Hepatic stellate cell (primary cell): ENCODE measurements around the gene FLRT2.

Source experiments
- DNase-seq: peaks from one replicate; pipeline ENCODE4 v3.0.0; 2011; ENCODE audit warnings: low spot score

The FLRT2 gene

GRCh38 chr14:85596562-85596961, 66.6 kb downstream of the FLRT2 start:
- DNase-seq, result no peak

DNA sequence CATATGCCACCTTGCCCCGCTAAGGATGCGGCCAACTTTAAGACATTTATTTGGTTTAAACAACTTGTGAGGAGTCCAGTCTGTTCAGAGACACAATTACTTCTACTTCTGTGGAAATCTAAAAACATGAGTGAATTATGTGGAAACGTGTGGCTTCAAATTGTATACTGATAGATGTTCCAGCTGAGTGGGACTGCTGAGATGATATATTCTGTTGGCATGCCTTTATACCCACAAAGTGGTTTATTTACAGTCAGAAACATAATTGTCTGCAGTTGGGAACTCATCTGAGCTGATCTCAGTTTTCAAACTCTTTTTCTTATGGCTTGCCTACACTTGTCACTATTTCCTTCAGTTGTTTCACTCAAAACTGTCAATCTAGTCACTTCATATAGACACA, 67.8 kb downstream of the FLRT2 start:
- DNase-seq, result no peak

GRCh38 chr14:85599939-85600338, 70.0 kb downstream of the FLRT2 start:
- no peak for DNase-seq

- no peak for DNase-seq
These were observed 71.3 kb downstream of the FLRT2 start for GRCh38 chr14:85601246-85601645.

DNA sequence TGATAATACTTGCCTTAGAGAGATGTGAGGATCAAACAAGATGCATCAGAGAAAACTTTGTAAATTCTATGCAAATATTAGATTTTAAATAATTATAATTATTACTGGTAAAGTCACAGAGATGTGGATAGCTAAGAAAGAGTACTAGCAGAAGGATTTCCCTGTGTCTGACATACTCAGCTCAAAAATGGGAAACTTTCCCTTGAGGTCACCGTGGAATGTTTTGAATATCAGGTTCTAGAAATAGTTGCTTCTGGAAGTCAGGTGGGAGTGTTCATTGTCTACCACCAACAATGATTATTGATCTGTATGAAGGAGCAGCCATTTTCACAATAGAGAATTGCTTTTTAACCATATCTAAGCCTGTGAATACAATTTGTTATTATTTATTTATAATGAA, 71.7 kb downstream of the FLRT2 start:
- no peak for DNase-seq

GRCh38 chr14:85602345-85602744, 72.4 kb downstream of the FLRT2 start:
- no peak for DNase-seq

DNA sequence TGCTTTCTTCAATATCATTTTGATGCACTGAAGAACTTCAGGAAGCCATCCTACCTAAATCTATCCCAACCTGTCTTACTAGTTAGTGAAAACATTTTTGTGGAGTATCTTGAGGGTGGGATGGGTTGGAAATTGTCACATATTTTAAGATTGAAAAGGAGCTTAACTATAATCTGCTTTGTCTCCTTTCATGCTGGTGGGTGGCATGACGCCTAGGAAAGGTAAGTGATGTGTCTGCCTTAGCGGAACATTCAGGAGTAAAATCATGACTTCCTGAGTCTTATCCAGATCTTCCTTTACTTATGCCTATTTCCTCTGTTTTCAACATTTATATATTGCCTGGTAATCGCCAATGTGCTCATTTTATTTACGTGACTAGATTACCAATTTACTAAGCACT, 74.1 kb downstream of the FLRT2 start:
- DNase-seq, result no peak

DNA sequence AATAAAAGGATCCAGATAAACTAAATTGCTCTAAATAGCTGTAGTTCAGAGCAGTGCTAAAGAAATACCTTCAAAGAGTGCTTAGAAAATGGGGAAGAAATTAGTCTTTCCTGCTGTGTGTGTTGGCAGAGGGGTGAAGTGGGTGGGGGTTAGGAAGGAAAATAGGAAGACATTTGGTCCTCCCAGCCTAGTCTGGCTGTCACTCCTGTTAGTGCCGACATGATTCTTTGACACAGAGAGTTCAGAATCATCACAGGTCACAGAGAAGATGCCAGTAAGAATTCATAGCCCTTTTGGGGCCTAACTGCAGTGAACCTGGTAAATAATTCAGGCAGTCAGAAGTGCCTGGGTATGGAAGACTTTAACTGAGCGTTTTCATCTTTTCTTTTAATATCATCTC, 74.8 kb downstream of the FLRT2 start:
- DNase-seq, result no peak

GRCh38 chr14:85607651-85608081, 77.7 kb downstream of the FLRT2 start:
- DNase-seq, result no peak

GRCh38 chr14:85613496-85613895, 83.6 kb downstream of the FLRT2 start:
- DNase-seq, result no peak

DNA sequence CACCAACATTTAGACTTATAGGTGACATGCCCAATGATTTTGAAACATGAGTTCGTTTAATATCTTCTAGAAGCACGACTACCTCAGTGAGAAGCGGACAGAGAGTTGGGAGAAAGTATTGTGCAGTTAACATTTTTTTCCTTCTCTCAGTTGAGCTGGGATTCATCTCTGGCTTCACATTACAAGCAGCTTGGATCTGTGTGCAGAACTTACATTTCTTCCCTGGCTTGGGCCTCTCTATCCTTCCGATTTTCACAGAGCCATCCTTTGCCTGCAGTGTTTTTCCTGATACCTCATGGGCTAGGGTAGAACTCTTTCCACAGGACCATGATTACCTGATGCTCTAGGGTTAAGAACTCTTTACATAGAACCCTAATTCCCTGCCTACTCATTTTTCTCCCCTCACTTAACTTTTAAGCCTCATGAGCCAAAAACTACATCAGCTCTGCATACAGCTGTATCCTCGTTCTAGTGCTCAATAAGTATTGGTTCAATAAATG, 86.5 kb downstream of the FLRT2 start:
- no peak for DNase-seq

- no peak for DNase-seq
These were observed 86.9 kb downstream of the FLRT2 start for GRCh38 chr14:85616886-85617285.

- no peak for DNase-seq
These were observed 87.8 kb downstream of the FLRT2 start for GRCh38 chr14:85617791-85618190.

GRCh38 chr14:85618390-85618789, 88.4 kb downstream of the FLRT2 start:
- DNase-seq, result no peak

GRCh38 chr14:85618978-85619377, 89.0 kb downstream of the FLRT2 start:
- no peak for DNase-seq

- no peak for DNase-seq
These were observed 89.9 kb downstream of the FLRT2 start for GRCh38 chr14:85619851-85620250.

- no peak for DNase-seq
These were observed 91.0 kb downstream of the FLRT2 start for GRCh38 chr14:85620947-85621346.

DNA sequence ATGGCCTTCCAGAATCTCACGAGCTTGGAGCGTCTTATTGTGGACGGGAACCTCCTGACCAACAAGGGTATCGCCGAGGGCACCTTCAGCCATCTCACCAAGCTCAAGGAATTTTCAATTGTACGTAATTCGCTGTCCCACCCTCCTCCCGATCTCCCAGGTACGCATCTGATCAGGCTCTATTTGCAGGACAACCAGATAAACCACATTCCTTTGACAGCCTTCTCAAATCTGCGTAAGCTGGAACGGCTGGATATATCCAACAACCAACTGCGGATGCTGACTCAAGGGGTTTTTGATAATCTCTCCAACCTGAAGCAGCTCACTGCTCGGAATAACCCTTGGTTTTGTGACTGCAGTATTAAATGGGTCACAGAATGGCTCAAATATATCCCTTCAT, 92.2 kb downstream of the FLRT2 start:
- DNase-seq, result no peak

DNA sequence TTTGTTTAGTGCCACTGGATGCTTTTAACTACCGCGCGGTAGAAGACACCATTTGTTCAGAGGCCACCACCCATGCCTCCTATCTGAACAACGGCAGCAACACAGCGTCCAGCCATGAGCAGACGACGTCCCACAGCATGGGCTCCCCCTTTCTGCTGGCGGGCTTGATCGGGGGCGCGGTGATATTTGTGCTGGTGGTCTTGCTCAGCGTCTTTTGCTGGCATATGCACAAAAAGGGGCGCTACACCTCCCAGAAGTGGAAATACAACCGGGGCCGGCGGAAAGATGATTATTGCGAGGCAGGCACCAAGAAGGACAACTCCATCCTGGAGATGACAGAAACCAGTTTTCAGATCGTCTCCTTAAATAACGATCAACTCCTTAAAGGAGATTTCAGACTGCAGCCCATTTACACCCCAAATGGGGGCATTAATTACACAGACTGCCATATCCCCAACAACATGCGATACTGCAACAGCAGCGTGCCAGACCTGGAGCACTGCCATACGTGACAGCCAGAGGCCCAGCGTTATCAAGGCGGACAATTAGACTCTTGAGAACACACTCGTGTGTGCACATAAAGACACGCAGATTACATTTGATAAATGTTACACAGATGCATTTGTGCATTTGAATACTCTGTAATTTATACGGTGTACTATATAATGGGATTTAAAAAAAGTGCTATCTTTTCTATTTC, 93.2 kb downstream of the FLRT2 start:
- no peak for DNase-seq

- DNase-seq, result no peak
These were observed 96.1 kb downstream of the FLRT2 start for GRCh38 chr14:85625925-85626585.

DNA sequence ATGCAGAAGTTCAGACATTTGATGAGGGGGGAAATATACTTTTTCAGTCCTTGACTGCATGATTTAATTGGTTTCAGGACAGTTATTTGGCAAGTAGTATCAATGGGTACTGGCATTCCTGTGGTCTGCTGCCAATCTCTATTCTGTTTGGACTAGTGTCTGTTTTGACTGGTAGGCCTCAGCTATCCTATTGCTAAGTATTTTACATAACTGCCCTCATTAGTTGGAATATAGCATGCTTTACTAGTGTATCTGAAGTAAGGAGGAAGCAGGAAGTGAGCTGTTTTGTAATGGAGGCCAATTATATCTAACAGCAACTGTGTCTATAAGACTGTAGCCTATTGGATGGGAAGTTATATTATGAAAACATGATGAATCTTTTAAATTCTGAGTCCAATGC, 104.3 kb downstream of the FLRT2 start:
- DNase-seq, result no peak

DNA sequence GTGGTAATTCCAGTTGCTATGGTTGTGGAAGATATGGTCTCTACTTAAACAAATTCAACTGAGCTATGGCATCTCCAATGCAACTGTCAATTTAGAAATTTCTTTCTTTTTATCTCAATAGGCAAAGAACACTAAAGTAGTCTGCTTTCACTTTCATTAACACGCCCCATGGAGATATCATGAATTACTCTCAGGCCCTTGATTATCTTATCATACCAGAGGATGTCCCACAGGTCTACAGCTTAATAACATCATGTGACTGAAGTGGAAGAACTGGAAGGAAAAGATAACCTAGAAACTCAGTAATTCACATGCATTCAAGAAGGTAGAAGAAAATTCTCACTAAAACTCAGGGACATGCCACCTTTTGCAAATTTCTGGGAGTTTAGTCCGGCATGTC, 114.3 kb downstream of the FLRT2 start:
- no peak for DNase-seq

DNA sequence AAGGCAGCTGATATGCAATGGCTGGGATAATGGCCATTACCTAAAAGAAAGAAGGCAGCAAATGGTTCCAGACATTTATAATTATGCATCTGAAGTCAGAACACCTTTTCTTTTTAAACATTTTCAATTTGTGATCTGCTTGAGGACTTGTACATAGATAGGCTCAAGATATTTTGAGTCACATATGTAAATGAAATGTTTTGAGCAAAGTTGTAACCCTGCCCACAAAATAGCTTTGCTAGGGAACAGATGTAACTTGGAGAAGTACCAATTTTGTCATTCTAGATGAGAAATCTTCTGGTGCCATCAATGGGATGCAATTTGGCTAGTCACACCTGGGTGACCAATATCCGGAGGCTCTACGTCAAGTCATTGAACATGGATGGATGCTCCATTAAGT, 123.1 kb downstream of the FLRT2 start:
- DNase-seq, result no peak
